H1 (cell line): ENCODE measurements around the gene RER1. TPM values are rescaled to one million over a fixed set of nuclear protein-coding genes. Genes with fewer than 3 reads are reported as not detected.

Experiments
- CTCF ChIA-PET: fragments of 300-600 bp; sonication (Branson Sonifier 250); formaldehyde crosslinking; loops from one replicate; lab custom pipeline; 2021; ENCODE audit not compliant: partially characterized antibody; lab: Charles Lee
- POLR2A ChIA-PET: fragments of 300-600 bp; sonication (Branson Sonifier 250); formaldehyde crosslinking; loops from one replicate; lab custom pipeline; 2021; ENCODE audit warnings: inconsistent platforms; ENCODE audit not compliant: partially characterized antibody; lab: Charles Lee
- DNase-seq, 2 experiments: peaks; one replicate each; pipeline versions ENCODE4 v3.0.0 to v3.0.0-alpha.2; 2010 to 2022; ENCODE audit warnings: low spot score in 2 of 2, low read depth in 1 of 2, mixed read lengths in 1 of 2
- FAIRE-seq: peaks from 2 replicates; lab custom pipeline; 2011; peaks lifted over from hg19 to GRCh38; lab: Jason Lieb, UNC
- H2AFZ ChIP-seq: 2 replicates; pipeline ENCODE4 v1.8.1; 2012; ENCODE audit warnings: low read length, inconsistent platforms
- H2AK5ac ChIP-seq: 2 replicates; pipeline ENCODE4 v1.6.1; 2013; ENCODE audit warnings: low read depth, low read length
- H2BK120ac ChIP-seq: replicated peaks from 2 replicates; pipeline ENCODE3; 2013; ENCODE audit warnings: low read depth, low read length, inconsistent platforms
- H2BK12ac ChIP-seq: 2 replicates; pipeline ENCODE4 v1.6.1; 2013; ENCODE audit warnings: low read depth, low read length
- H2BK15ac ChIP-seq: 2 replicates; pipeline ENCODE4 v1.6.1; 2013; ENCODE audit warnings: low read length
- H2BK20ac ChIP-seq: 2 replicates; pipeline ENCODE4 v1.6.1; 2013; ENCODE audit warnings: low read length
- H2BK5ac ChIP-seq: 2 replicates; pipeline ENCODE4 v1.6.1; 2013; ENCODE audit warnings: low read depth, low read length
- H3K14ac ChIP-seq: 2 replicates; pipeline ENCODE4 v1.6.1; 2013; ENCODE audit warnings: inconsistent platforms; ENCODE audit not compliant: insufficient read length
- H3K18ac ChIP-seq: 2 replicates; pipeline ENCODE4 v1.6.1; 2013; ENCODE audit warnings: low read length; ENCODE audit errors: extremely low read depth
- H3K23ac ChIP-seq: 2 replicates; pipeline ENCODE4 v1.6.1; 2013; ENCODE audit warnings: inconsistent platforms; ENCODE audit not compliant: insufficient read length
- H3K23me2 ChIP-seq: 2 replicates; pipeline ENCODE4 v1.6.1; 2013; ENCODE audit warnings: low read depth, low read length
- H3K27ac ChIP-seq: 2 replicates; pipeline ENCODE4 v1.6.1; 2011; ENCODE audit warnings: low read depth, low read length, inconsistent platforms
- H3K27me3 ChIP-seq, 4 experiments: replicated peaks in 1 of 4; 1 replicate in 1 of 4; 2 replicates in 3 of 4; pipeline versions ENCODE4 v1.6.1 to v1.8.1; 2011 to 2013; ENCODE audit warnings: low read length in 3 of 4, mild to moderate bottlenecking in 3 of 4, inconsistent platforms in 2 of 4, mixed read lengths in 2 of 4, moderate library complexity in 1 of 4; ENCODE audit not compliant: control insufficient read depth in 3 of 4, insufficient read depth in 3 of 4; ENCODE audit errors: extremely low read depth in 1 of 4
- H3K36me3 ChIP-seq, 4 experiments: 2 replicates each; pipeline versions ENCODE4 v1.6.1 to v1.8.1; 2011 to 2013; ENCODE audit warnings: mild to moderate bottlenecking in 4 of 4, low read length in 3 of 4, moderate library complexity in 2 of 4, control low read depth in 1 of 4, inconsistent platforms in 1 of 4; ENCODE audit not compliant: insufficient read depth in 4 of 4, control insufficient read depth in 2 of 4
- H3K4ac ChIP-seq: replicated peaks from 2 replicates; pipeline ENCODE3; 2013; ENCODE audit warnings: low read length, low read depth, mixed read lengths, inconsistent platforms; ENCODE audit not compliant: insufficient read length
- H3K4me1 ChIP-seq, 4 experiments: replicated peaks in 1 of 4; 1 replicate in 1 of 4; 2 replicates in 3 of 4; pipeline versions ENCODE4 v1.6.1 to v1.8.1; 2011 to 2013; ENCODE audit warnings: low read length in 3 of 4, inconsistent platforms in 2 of 4, mixed read lengths in 1 of 4; ENCODE audit not compliant: insufficient read depth in 4 of 4, control insufficient read depth in 3 of 4
- H3K4me2 ChIP-seq, 2 experiments: 2 replicates each; pipeline versions ENCODE4 v1.6.1 to v1.8.1; 2011 to 2013; ENCODE audit warnings: low read depth in 2 of 2, low read length in 2 of 2, control low read depth in 1 of 2, inconsistent platforms in 1 of 2, mild to moderate bottlenecking in 1 of 2; ENCODE audit not compliant: insufficient read depth in 1 of 2
- H3K4me3 ChIP-seq, 4 experiments: fragments of 200-600, 300-600 bp in 1 of 4; sonication (generic), shearing (Covaris generic), sonication (Bioruptor Twin) in 1 of 4; 2 replicates each; pipeline versions ENCODE4 v1.5.1 to v1.8.1; 2011 to 2016; ENCODE audit warnings: low read length in 4 of 4, low read depth in 3 of 4, control low read depth in 2 of 4, inconsistent platforms in 2 of 4, mild to moderate bottlenecking in 2 of 4, mixed read lengths in 1 of 4, moderate library complexity in 1 of 4; ENCODE audit not compliant: insufficient read depth in 2 of 4; ENCODE audit errors: extremely low read depth in 1 of 4
- H3K56ac ChIP-seq: replicated peaks from 2 replicates; pipeline ENCODE3; 2013; ENCODE audit warnings: low read depth, mild to moderate bottlenecking, mixed read lengths, low read length, inconsistent platforms; ENCODE audit not compliant: insufficient read length
- H3K79me1 ChIP-seq: 2 replicates; pipeline ENCODE4 v1.6.1; 2013; ENCODE audit warnings: low read depth, low read length, control low read depth
- H3K79me2 ChIP-seq, 2 experiments: 2 replicates each; pipeline versions ENCODE4 v1.6.1 to v1.8.1; 2012 to 2013; ENCODE audit warnings: low read length in 2 of 2, mild to moderate bottlenecking in 2 of 2, inconsistent platforms in 1 of 2; ENCODE audit not compliant: insufficient read depth in 2 of 2, control insufficient read depth in 1 of 2
- H3K9ac ChIP-seq, 4 experiments: replicated peaks in 1 of 4; 1 replicate in 1 of 4; 2 replicates in 3 of 4; pipeline versions ENCODE4 v1.6.1 to v1.8.1; 2011 to 2013; ENCODE audit warnings: low read depth in 3 of 4, low read length in 3 of 4, control low read depth in 2 of 4, mild to moderate bottlenecking in 2 of 4, moderate library complexity in 2 of 4, inconsistent platforms in 1 of 4; ENCODE audit errors: extremely low read depth in 1 of 4
- H3K9me3 ChIP-seq, 2 experiments: 2 replicates each; pipeline versions ENCODE4 v1.6.1 to v1.8.1; 2012 to 2013; ENCODE audit warnings: mild to moderate bottlenecking in 2 of 2, moderate library complexity in 2 of 2, control low read depth in 1 of 2, inconsistent platforms in 1 of 2, low read depth in 1 of 2, low read length in 1 of 2, mixed read lengths in 1 of 2; ENCODE audit not compliant: insufficient read depth in 2 of 2
- H4K20me1 ChIP-seq, 2 experiments: replicated peaks in 1 of 2; 2 replicates each; pipeline versions ENCODE3 to v1.8.1; 2011 to 2013; ENCODE audit warnings: inconsistent platforms in 2 of 2, low read length in 2 of 2, mild to moderate bottlenecking in 1 of 2; ENCODE audit not compliant: insufficient read depth in 2 of 2, control insufficient read depth in 1 of 2
- H4K5ac ChIP-seq: 2 replicates; pipeline ENCODE4 v1.6.1; 2013; ENCODE audit warnings: low read length, low read depth, mixed read lengths, inconsistent platforms; ENCODE audit not compliant: insufficient read length
- H4K8ac ChIP-seq: 2 replicates; pipeline ENCODE4 v1.8.0; 2013; ENCODE audit warnings: mild to moderate bottlenecking, moderate library complexity, low read length, inconsistent platforms; ENCODE audit not compliant: insufficient read depth; ENCODE audit errors: extremely low read depth
- H4K91ac ChIP-seq: replicated peaks from 2 replicates; pipeline ENCODE3; 2013; ENCODE audit warnings: low read length, mixed read lengths, inconsistent platforms; ENCODE audit not compliant: insufficient read length
- E2F6 ChIP-seq: IDR thresholded peaks from 2 replicates; pipeline ENCODE4 v1.6.1; 2012; ENCODE audit warnings: inconsistent platforms
- HDAC2 ChIP-seq, 2 experiments: fragments of 300-600 bp in 1 of 2; sonication (generic) in 1 of 2; IDR thresholded peaks; 2 replicates each; pipeline ENCODE4 v1.6.1; 2011 to 2012; ENCODE audit warnings: low read depth in 2 of 2, low read length in 2 of 2, mild to moderate bottlenecking in 2 of 2, moderate library complexity in 2 of 2, borderline replicate concordance in 1 of 2, inconsistent platforms in 1 of 2
- POLR2AphosphoS5 ChIP-seq: IDR thresholded peaks from 2 replicates; pipeline ENCODE4 v1.6.1; 2011; ENCODE audit warnings: low read depth, low read length
- SIN3A ChIP-seq, 2 experiments: IDR thresholded peaks in 1 of 2; conservative IDR thresholded peaks in 1 of 2; 2 replicates each; pipeline ENCODE4 v1.6.1; 2011 to 2012; ENCODE audit warnings: low read length in 2 of 2, improper control_type of control experiment in 1 of 2, low read depth in 1 of 2, mild to moderate bottlenecking in 1 of 2
- TCF12 ChIP-seq: IDR thresholded peaks from 2 replicates; pipeline ENCODE4 v1.6.1; 2011; ENCODE audit warnings: low read depth, mild to moderate bottlenecking, low read length
- WGBS, 2 experiments: shearing (Covaris generic) in 1 of 2; methylation state at CpG; one replicate each; pipeline versions ENCODE4 v1.1.6 to v1.1.7; 2013 to 2015; ENCODE audit warnings: low lambda C conversion rate in 2 of 2, mixed read lengths in 2 of 2, inconsistent platforms in 1 of 2, low coverage in 1 of 2, missing lambda C conversion rate in 1 of 2; ENCODE audit not compliant: insufficient replicate concordance in 2 of 2, insufficient coverage in 1 of 2, insufficient read length in 1 of 2; ENCODE audit errors: extremely low coverage in 1 of 2, missing lambda C conversion rate in 1 of 2; 5-methylcytosine and 5-hydroxymethylcytosine counted together
- polyA plus RNA-seq, 7 experiments: library from polyadenylated mRNA; depleted of rRNA in 3 of 7; stranded (reverse) in 5 of 7; unstranded in 2 of 7; fragments of >200 nt in 5 of 7; fragments of 200-250 nt in 2 of 7; gene quantifications; 1 replicate in 5 of 7; 2 replicates in 1 of 7; 4 replicates in 1 of 7; pipeline versions ENCODE4 v1.2.1 to v1.2.3, GENCODE V29; 2011 to 2013; ENCODE audit warnings: missing spikeins in 2 of 7, mixed read lengths in 2 of 7
- total RNA-seq: library from RNA; stranded (reverse); fragmentation: NEBNext Ultra II Directional; extraction: Animal tissue kit (Norgen Biotek cat#: 25700); gene quantifications from 2 replicates; pipeline ENCODE4 v1.2.1, GENCODE V29; 2021

The RER1 gene
- total and polyA plus RNA-seq, 2 of the 8 experiments (the other 6 are each of a cell fraction or from before 2014, with no cell fraction given), result 102 to 134 TPM

GRCh38 chr1:2428490-2428889 is 36.8 kb downstream of the RER1 start:
- Histone ChIP-seq H4K91ac (no peak overlapping the region), H3K79me2 (no peaks in the 10 kb centered on the region), H4K5ac (no peak overlapping the region), H3K9ac (no peak overlapping the region), H3K27me3 (0 out of 7 replicates have a peak, but pooled peaks cover 0 to 2% (median 0%) of the 10 kb centered on the region in 4 experiments), H3K56ac (no peak overlapping the region), H4K8ac (no peak overlapping the region; the same call in 1 of the 2 replicates), H3K4me3 (no peak overlapping the region), H3K23ac (no peak overlapping the region), H4K20me1 (peaks cover 0 to 1% of the 10 kb centered on the region in 2 experiments), H3K27ac (no peak overlapping the region), H2AK5ac (no peak overlapping the region), H3K4me2 (no peak overlapping the region), H2BK120ac (no peak overlapping the region), H3K4me1 (no peaks in the 10 kb centered on the region), H3K79me1 (no peaks in the 10 kb centered on the region), H2AFZ (no peak overlapping the region), H2BK15ac (no peak overlapping the region), H2BK20ac (no peak overlapping the region), H3K23me2 (no peaks in the 10 kb centered on the region), H3K18ac (no peak overlapping the region), H2BK12ac (no peak overlapping the region), H3K9me3 (peaks cover 11 to 27% of the 10 kb centered on the region in 2 experiments; a peak in 3 of 4 replicates), H2BK5ac (no peak overlapping the region), H3K36me3 (no peaks in the 10 kb centered on the region), H3K14ac (no peak overlapping the region), H3K4ac (no peak overlapping the region)
- ChIA-PET POLR2A (no interaction called here), CTCF (interaction anchor here (0.6 to 2.2 kb wide), 2 partner anchors 32 to 133 kb away, joined by 3 to 7 read pairs; no protein-coding TSS in a partner anchor)
- 93% methylated on average over 28 of the region's 28 CpGs; no CpG with 5 or more reads in 1 of the 2 experiments for WGBS, 2 experiments
- FAIRE-seq, result no peak
- no peak for DNase-seq
- TF ChIP-seq SIN3A (conservative IDR thresholded peaks at IDR 0.05 in 1 of 2, IDR thresholded peaks at IDR 0.05 in 1 of 2; ENCODE audit: low read depth in 1 of 2, low read length in 2 of 2) (no peak), HDAC2 (IDR thresholded peaks at IDR 0.05; ENCODE audit: borderline replicate concordance in 1 of 2, low read depth in 2 of 2, low read length in 2 of 2) (no peak), E2F6 (no peak), TCF12 (no peak), POLR2AphosphoS5 (no peak)
